COLO829 (cell line): ENCODE measurements around the gene IMPDH2.

ENCODE experiments used
- DNase-seq: peaks from one replicate; pipeline ENCODE4 v3.0.0; 2012; ENCODE audit warnings: low spot score

Gene IMPDH2

DNA sequence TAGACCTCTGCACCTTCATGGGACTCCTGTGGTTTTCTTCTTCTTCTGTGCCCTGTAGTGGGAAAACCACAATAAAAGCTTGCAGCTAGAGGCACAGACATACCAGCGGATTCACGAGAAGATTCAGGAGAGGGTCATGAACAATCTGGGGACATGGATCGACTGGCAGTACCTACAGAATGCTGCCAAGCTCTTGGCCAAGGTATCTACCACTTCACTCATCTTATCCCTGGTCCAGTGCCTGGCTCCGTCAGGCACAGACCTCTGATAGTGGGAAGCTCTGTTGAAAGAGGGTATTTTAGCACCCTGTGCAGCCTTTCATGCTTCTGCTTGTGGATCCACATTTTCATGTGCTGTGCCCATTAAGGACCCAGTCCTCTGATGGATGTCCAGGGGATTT lies 48.9 kb downstream of the IMPDH2 start:
- no peak for DNase-seq

DNA sequence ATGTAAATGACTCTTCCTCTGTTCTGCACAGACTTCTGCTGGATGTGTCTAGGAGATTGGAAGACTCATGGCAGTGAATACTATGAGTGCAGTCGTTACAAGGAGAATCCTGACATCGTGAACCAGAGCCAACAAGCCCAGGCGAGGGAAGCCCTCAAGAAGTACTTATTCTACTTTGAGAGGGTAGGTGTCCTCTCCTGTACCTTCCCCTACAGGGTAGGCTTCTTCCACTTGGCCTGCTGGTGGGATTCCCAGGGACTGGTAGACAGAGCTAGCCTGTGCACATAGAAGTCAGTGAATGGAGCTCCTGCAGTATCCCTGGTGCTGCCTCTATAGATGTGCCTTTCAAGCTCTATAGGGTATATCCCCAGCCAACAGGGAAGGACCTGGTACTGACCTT lies 49.7 kb downstream of the IMPDH2 start:
- DNase-seq, result no peak
